ENCODE results near the gene SLC25A42.
"Not testable (repeated sequence)": the region's sequence is repeated elsewhere in the genome, so short reads cannot be mapped to it uniquely, and the experiment has no call there.

GRCh38 chr19:19135713-19136112, 71.9 kb downstream of the SLC25A42 start:
- not testable (repeated sequence) for TF ChIP-seq ZNF274 (IDR thresholded peaks at IDR 0.05; ENCODE audit: low read depth, low read length); SUZ12 (IDR thresholded peaks at IDR 0.05; ENCODE audit: extremely low read depth, insufficient read depth, insufficient read length); YY1 (IDR thresholded peaks at IDR 0.05; ENCODE audit: insufficient read depth, insufficient read length)

All from NT2/D1 (cell line).